Neural cell (in vitro differentiated cells): ENCODE results near the gene KCTD11. TPM values are rescaled to one million over a fixed set of nuclear protein-coding genes. Genes with fewer than 3 reads are reported as not detected.

Source experiments
- H2AFZ ChIP-seq: fragments of 200-600, 300-800 bp; sonication (generic), shearing (Covaris generic); 2 replicates; pipeline ENCODE4 v1.6.0; 2014; ENCODE audit warnings: low read depth, mild to moderate bottlenecking, antibody characterized with exemption, low read length, moderate library complexity
- H3F3A ChIP-seq: fragments of 200-600 bp; shearing (Covaris generic); 2 replicates; pipeline ENCODE4 v1.6.1; 2016; ENCODE audit warnings: mild to moderate bottlenecking, moderate library complexity, mixed read lengths, antibody characterized with exemption, low read length; ENCODE audit not compliant: insufficient read depth, poor library complexity, severe bottlenecking
- H3K27ac ChIP-seq: fragments of 200-600, 300-800 bp; sonication (generic), shearing (Covaris generic); 2 replicates; pipeline ENCODE4 v1.5.1; 2014; ENCODE audit warnings: mild to moderate bottlenecking, low read length, moderate library complexity
- H3K27me3 ChIP-seq: fragments of 300-800, 200-600 bp; sonication (generic), shearing (Covaris generic); 2 replicates; pipeline ENCODE4 v1.6.0; 2014; ENCODE audit warnings: mild to moderate bottlenecking, low read depth, low read length, moderate library complexity; ENCODE audit not compliant: insufficient read depth
- H3K36me3 ChIP-seq: fragments of 300-800, 200-600 bp; sonication (generic), shearing (Covaris generic); 2 replicates; pipeline ENCODE4 v1.5.1; 2014; ENCODE audit warnings: mild to moderate bottlenecking, antibody characterized with exemption, low read length, moderate library complexity; ENCODE audit not compliant: insufficient read depth
- H3K4me2 ChIP-seq: fragments of 300-800, 200-600 bp; sonication (generic), shearing (Covaris generic); 2 replicates; pipeline ENCODE4 v1.6.0; 2014; ENCODE audit warnings: mild to moderate bottlenecking, low read length
- H3K4me3 ChIP-seq: fragments of 300-800, 200-600 bp; sonication (generic), shearing (Covaris generic); 2 replicates; pipeline ENCODE4 v1.5.1; 2014; ENCODE audit warnings: mild to moderate bottlenecking, low read length, moderate library complexity
- H3K79me2 ChIP-seq: fragments of 200-600 bp; shearing (Covaris generic); replicated peaks from 2 replicates; pipeline ENCODE4 v1.6.0; 2014; ENCODE audit warnings: mild to moderate bottlenecking, low read length, moderate library complexity; ENCODE audit not compliant: insufficient read depth
- H3K9ac ChIP-seq: fragments of 300-800, 200-600 bp; sonication (generic), shearing (Covaris generic); 2 replicates; pipeline ENCODE4 v1.6.1; 2016; ENCODE audit warnings: mild to moderate bottlenecking, low read length, mixed read lengths
- H3K9me2 ChIP-seq: fragments of 200-600 bp; shearing (Covaris generic); 2 replicates; pipeline ENCODE4 v1.6.1; 2016; ENCODE audit warnings: mild to moderate bottlenecking, low read length, mixed read lengths; ENCODE audit not compliant: insufficient read depth
- H3K9me3 ChIP-seq: fragments of 200-600, 300-800 bp; sonication (generic), shearing (Covaris generic); 2 replicates; pipeline ENCODE4 v1.6.1; 2016; ENCODE audit warnings: mild to moderate bottlenecking, mixed run types, low read length, moderate library complexity, mixed read lengths
- H4K20me1 ChIP-seq: fragments of 200-600 bp; shearing (Covaris generic); 2 replicates; pipeline ENCODE4 v1.6.1; 2016; ENCODE audit warnings: mild to moderate bottlenecking, mixed run types; ENCODE audit not compliant: insufficient read depth
- EP300 ChIP-seq: fragments of 450-650 bp; conservative IDR thresholded peaks from 2 replicates; pipeline ENCODE4 v1.6.1; 2014; ENCODE audit warnings: antibody characterized with exemption, mild to moderate bottlenecking, moderate library complexity; ENCODE audit not compliant: poor library complexity, severe bottlenecking
- EZH2 ChIP-seq: fragments of 200-600, 300-800 bp; shearing (Covaris generic), sonication (generic); IDR thresholded peaks from 2 replicates; pipeline ENCODE4 v1.6.1; 2014; ENCODE audit warnings: antibody characterized with exemption, low read length, borderline replicate concordance, mild to moderate bottlenecking; ENCODE audit not compliant: insufficient read depth, poor library complexity, severe bottlenecking
- MXI1 ChIP-seq: fragments of 450-650 bp; conservative IDR thresholded peaks from 2 replicates; pipeline ENCODE4 v1.6.1; 2014; ENCODE audit warnings: antibody characterized with exemption, mild to moderate bottlenecking; ENCODE audit not compliant: poor library complexity, severe bottlenecking
- POLR2AphosphoS5 ChIP-seq: IDR thresholded peaks from 2 replicates; pipeline ENCODE4 v1.6.1; 2012
- RAD21 ChIP-seq: fragments of 450-650 bp; conservative IDR thresholded peaks from 2 replicates; pipeline ENCODE4 v1.6.1; 2014; ENCODE audit warnings: antibody characterized with exemption, mild to moderate bottlenecking, moderate library complexity
- SMC3 ChIP-seq: fragments of 450-650 bp; conservative IDR thresholded peaks from 2 replicates; pipeline ENCODE4 v1.6.1; 2014; ENCODE audit warnings: antibody characterized with exemption, mild to moderate bottlenecking, moderate library complexity; ENCODE audit not compliant: poor library complexity
- TAF1 ChIP-seq: IDR thresholded peaks from 2 replicates; pipeline ENCODE4 v1.6.1; 2012; ENCODE audit warnings: low read depth
- polyA plus RNA-seq: library from polyadenylated mRNA; depleted of rRNA; stranded (reverse); fragments of >200 nt; gene quantifications from 2 replicates; pipeline ENCODE4 v1.2.3, GENCODE V29; 2014
- TF ChIP-seq, protein P1 (sequence below): fragments of 450-650 bp; IDR thresholded peaks from 2 replicates; pipeline ENCODE4 v1.5.1; 2014; ENCODE audit warnings: antibody characterized with exemption, mild to moderate bottlenecking, moderate library complexity; ENCODE audit not compliant: poor library complexity, severe bottlenecking
- TF ChIP-seq, protein P2 (sequence below): IDR thresholded peaks from 2 replicates; pipeline ENCODE4 v1.6.1; 2012; ENCODE audit warnings: borderline replicate concordance

The KCTD11 gene
- polyA plus RNA-seq, 1 donor from 2014 or later = 2.8 TPM

DNA sequence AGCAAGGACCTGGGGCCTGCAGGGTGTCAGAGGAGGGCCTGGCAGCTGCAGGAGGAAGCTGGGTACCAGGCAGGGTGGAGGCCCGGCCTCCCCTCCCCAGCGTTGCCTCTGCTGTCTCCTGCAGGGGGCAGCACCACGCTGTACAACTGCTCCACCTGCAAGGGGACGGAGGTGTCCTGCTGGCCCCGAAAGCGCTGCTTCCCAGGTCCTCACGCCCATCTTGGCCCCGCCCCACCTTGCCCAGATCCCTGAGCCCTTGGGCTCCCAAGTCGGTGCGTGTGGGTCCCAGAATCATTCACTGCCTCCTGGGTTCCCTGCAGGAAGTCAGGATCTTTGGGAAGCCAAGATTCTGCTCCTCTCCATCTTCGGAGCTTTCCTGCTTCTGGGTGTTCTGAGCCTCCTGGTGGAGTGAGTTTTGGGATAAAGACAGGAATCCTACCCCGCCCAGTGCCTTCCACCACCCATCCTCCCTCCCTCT lies 4.1 kb downstream of the KCTD11 start:
- H3K4me3 ChIP-seq = no peak overlapping the region
- H3K27ac ChIP-seq = no peak overlapping the region
- no peaks in the 10 kb centered on the region for H3K36me3 ChIP-seq
- TF ChIP-seq SMC3 = peak; percentile 52
- TF ChIP-seq MXI1 = no peak
- TF ChIP-seq TAF1 = no peak
- no peak for TF ChIP-seq EZH2
- TF ChIP-seq EP300 = no peak
- no peak for TF ChIP-seq POLR2AphosphoS5
- TF ChIP-seq, protein P1, sequence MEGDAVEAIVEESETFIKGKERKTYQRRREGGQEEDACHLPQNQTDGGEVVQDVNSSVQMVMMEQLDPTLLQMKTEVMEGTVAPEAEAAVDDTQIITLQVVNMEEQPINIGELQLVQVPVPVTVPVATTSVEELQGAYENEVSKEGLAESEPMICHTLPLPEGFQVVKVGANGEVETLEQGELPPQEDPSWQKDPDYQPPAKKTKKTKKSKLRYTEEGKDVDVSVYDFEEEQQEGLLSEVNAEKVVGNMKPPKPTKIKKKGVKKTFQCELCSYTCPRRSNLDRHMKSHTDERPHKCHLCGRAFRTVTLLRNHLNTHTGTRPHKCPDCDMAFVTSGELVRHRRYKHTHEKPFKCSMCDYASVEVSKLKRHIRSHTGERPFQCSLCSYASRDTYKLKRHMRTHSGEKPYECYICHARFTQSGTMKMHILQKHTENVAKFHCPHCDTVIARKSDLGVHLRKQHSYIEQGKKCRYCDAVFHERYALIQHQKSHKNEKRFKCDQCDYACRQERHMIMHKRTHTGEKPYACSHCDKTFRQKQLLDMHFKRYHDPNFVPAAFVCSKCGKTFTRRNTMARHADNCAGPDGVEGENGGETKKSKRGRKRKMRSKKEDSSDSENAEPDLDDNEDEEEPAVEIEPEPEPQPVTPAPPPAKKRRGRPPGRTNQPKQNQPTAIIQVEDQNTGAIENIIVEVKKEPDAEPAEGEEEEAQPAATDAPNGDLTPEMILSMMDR = peak; percentile 59
- TF ChIP-seq, protein P2, sequence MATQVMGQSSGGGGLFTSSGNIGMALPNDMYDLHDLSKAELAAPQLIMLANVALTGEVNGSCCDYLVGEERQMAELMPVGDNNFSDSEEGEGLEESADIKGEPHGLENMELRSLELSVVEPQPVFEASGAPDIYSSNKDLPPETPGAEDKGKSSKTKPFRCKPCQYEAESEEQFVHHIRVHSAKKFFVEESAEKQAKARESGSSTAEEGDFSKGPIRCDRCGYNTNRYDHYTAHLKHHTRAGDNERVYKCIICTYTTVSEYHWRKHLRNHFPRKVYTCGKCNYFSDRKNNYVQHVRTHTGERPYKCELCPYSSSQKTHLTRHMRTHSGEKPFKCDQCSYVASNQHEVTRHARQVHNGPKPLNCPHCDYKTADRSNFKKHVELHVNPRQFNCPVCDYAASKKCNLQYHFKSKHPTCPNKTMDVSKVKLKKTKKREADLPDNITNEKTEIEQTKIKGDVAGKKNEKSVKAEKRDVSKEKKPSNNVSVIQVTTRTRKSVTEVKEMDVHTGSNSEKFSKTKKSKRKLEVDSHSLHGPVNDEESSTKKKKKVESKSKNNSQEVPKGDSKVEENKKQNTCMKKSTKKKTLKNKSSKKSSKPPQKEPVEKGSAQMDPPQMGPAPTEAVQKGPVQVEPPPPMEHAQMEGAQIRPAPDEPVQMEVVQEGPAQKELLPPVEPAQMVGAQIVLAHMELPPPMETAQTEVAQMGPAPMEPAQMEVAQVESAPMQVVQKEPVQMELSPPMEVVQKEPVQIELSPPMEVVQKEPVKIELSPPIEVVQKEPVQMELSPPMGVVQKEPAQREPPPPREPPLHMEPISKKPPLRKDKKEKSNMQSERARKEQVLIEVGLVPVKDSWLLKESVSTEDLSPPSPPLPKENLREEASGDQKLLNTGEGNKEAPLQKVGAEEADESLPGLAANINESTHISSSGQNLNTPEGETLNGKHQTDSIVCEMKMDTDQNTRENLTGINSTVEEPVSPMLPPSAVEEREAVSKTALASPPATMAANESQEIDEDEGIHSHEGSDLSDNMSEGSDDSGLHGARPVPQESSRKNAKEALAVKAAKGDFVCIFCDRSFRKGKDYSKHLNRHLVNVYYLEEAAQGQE = no peak
- TF ChIP-seq RAD21 = peak; percentile 50
- H2AFZ ChIP-seq = no peak overlapping the region
- H3K9me3 ChIP-seq = no peaks in the 10 kb centered on the region
- H3F3A ChIP-seq = no peaks in the 10 kb centered on the region
- peaks cover 3% of the 10 kb centered on the region for H3K79me2 ChIP-seq
- H3K9me2 ChIP-seq = no peaks in the 10 kb centered on the region
- H4K20me1 ChIP-seq = no peaks in the 10 kb centered on the region
- no peak overlapping the region for H3K9ac ChIP-seq
- no peak overlapping the region for H3K4me2 ChIP-seq
- no peaks in the 10 kb centered on the region for H3K27me3 ChIP-seq

DNA sequence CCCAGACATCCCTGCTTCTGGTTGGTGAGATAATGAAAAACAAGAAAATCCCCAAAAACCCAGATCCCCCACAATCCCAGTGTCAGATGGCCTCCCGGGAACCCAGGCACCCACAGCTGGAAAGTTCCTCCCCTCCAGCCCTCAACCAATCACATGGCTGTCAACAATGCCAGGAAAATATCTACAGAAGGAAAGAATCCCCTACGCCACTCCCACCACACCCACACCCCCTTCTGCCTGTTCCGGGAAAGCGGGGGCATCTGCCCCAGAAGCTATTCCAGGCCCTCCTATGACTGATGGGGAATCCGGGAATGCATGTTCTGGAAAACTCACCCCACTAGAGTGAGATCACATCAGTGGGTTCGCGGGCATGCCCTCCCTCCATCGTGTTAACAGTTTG lies 4.8 kb downstream of the KCTD11 start:
- no peak overlapping the region for H3K9ac ChIP-seq
- no peaks in the 10 kb centered on the region for H3K9me3 ChIP-seq
- no peaks in the 10 kb centered on the region for H3F3A ChIP-seq
- no peaks in the 10 kb centered on the region for H3K27me3 ChIP-seq
- H3K9me2 ChIP-seq = no peaks in the 10 kb centered on the region
- no peak for TF ChIP-seq POLR2AphosphoS5
- no peak for TF ChIP-seq EP300
- TF ChIP-seq, protein P2 = no peak
- no peak for TF ChIP-seq SMC3
- TF ChIP-seq MXI1 = no peak
- no peak for TF ChIP-seq TAF1
- no peak for TF ChIP-seq EZH2
- TF ChIP-seq, protein P1 = no peak
- no peak for TF ChIP-seq RAD21
- H3K36me3 ChIP-seq = no peaks in the 10 kb centered on the region
- H3K27ac ChIP-seq = no peak overlapping the region
- H3K79me2 ChIP-seq = peaks cover 3% of the 10 kb centered on the region
- H4K20me1 ChIP-seq = no peaks in the 10 kb centered on the region
- H2AFZ ChIP-seq = no peak overlapping the region
- no peak overlapping the region for H3K4me2 ChIP-seq
- no peak overlapping the region for H3K4me3 ChIP-seq
